IMR-90 (cell line): Measurements from ENCODE around the gene ARHGAP8.

ENCODE experiments used
- BHLHE40 ChIP-seq: fragments of 150-350 bp; IDR thresholded peaks from 2 replicates; pipeline ENCODE4 v1.6.1; 2016; ENCODE audit warnings: mild to moderate bottlenecking, low read depth, low read length
- CEBPB ChIP-seq: IDR thresholded peaks from 2 replicates; pipeline ENCODE4 v1.6.1; 2012; ENCODE audit warnings: low read depth, low read length, improper control_type of control experiment
- CHD1 ChIP-seq: IDR thresholded peaks from 2 replicates; pipeline ENCODE4 v1.6.1; 2012; ENCODE audit warnings: low read depth, low read length, improper control_type of control experiment
- CTCF ChIP-seq: conservative IDR thresholded peaks from 2 replicates; pipeline ENCODE4 v1.5.1; 2012; ENCODE audit warnings: mild to moderate bottlenecking, low read depth, low read length, improper control_type of control experiment
- FOS ChIP-seq: fragments of 150-350 bp; IDR thresholded peaks from 2 replicates; pipeline ENCODE4 v1.6.1; 2016; ENCODE audit warnings: low read depth, low read length
- MAFK ChIP-seq: IDR thresholded peaks from 2 replicates; pipeline ENCODE4 v1.6.1; 2012; ENCODE audit warnings: low read depth, low read length, improper control_type of control experiment
- MAZ ChIP-seq: IDR thresholded peaks from 2 replicates; pipeline ENCODE4 v1.6.1; 2012; ENCODE audit warnings: low read depth, mild to moderate bottlenecking, low read length, improper control_type of control experiment, moderate library complexity, borderline replicate concordance
- MXI1 ChIP-seq: IDR thresholded peaks from 2 replicates; pipeline ENCODE4 v1.6.1; 2012; ENCODE audit warnings: low read depth, mild to moderate bottlenecking, low read length, moderate library complexity, borderline replicate concordance
- POLR2A ChIP-seq: IDR thresholded peaks from 2 replicates; pipeline ENCODE4 v1.6.1; 2012; ENCODE audit warnings: mild to moderate bottlenecking, low read depth, low read length
- RAD21 ChIP-seq: IDR thresholded peaks from 2 replicates; pipeline ENCODE4 v1.6.1; 2012; ENCODE audit warnings: low read length, improper control_type of control experiment
- RCOR1 ChIP-seq: IDR thresholded peaks from 2 replicates; pipeline ENCODE4 v1.6.1; 2012; ENCODE audit warnings: mild to moderate bottlenecking, low read length, improper control_type of control experiment; ENCODE audit not compliant: insufficient replicate concordance
- RFX5 ChIP-seq: IDR thresholded peaks from 2 replicates; pipeline ENCODE4 v1.8.0; 2012; ENCODE audit warnings: low read depth, mild to moderate bottlenecking, low read length, moderate library complexity
- SMC3 ChIP-seq: fragments of 150-350 bp; IDR thresholded peaks from 2 replicates; pipeline ENCODE4 v1.6.1; 2016; ENCODE audit warnings: low read depth, mild to moderate bottlenecking, antibody characterized with exemption, low read length, moderate library complexity
- USF2 ChIP-seq: fragments of 150-350 bp; IDR thresholded peaks from 2 replicates; pipeline ENCODE4 v1.6.1; 2017; ENCODE audit warnings: mild to moderate bottlenecking, antibody characterized with exemption, low read length, low read depth

- TF ChIP-seq RCOR1, result no peak
- no peak for TF ChIP-seq POLR2A
- TF ChIP-seq CTCF, result no peak
- TF ChIP-seq SMC3, result no peak
- no peak for TF ChIP-seq MAZ
- no peak for TF ChIP-seq MXI1
- TF ChIP-seq BHLHE40, result no peak
- TF ChIP-seq USF2, result no peak
- TF ChIP-seq RAD21, result no peak
- TF ChIP-seq CEBPB, result no peak
- TF ChIP-seq FOS, result no peak
- no peak for TF ChIP-seq CHD1
- no peak for TF ChIP-seq MAFK
- TF ChIP-seq RFX5, result no peak
Observed at GRCh38 chr22:44880610-44881290, 128.4 kb downstream of the ARHGAP8 start.
